Fibroblast of lung (primary cell): ENCODE results near the gene RPN1.

ENCODE experiments used
- CTCF ChIP-seq, 2 donors: IDR thresholded peaks in 1 of 2; conservative IDR thresholded peaks in 1 of 2; 1 replicate in 1 of 2; 2 replicates in 1 of 2; pipeline ENCODE4 v1.5.1; 2011 to 2012; ENCODE audit warnings: low read length in 2 of 2, control low read depth in 1 of 2, inconsistent platforms in 1 of 2, low read depth in 1 of 2, mild to moderate bottlenecking in 1 of 2
- EZH2 ChIP-seq: IDR thresholded peaks from 2 replicates; pipeline ENCODE4 v1.5.1; 2012; ENCODE audit warnings: low read length, control low read depth, mild to moderate bottlenecking; ENCODE audit errors: missing control alignments

- TF ChIP-seq CTCF (conservative IDR thresholded peaks at IDR 0.05 in 1 of 2, IDR thresholded peaks at IDR 0.05 in 1 of 2; ENCODE audit: low read depth in 1 of 2, low read length in 2 of 2) (no peak), EZH2 (no peak)
These were observed at the start of gene RPN1 for GRCh38 chr3:128650096-128651050.
